ENCODE results near the gene KCNG2. TPM values are rescaled to one million over a fixed set of nuclear protein-coding genes. Genes with fewer than 3 reads are reported as not detected.

Gene KCNG2
- total RNA-seq, 2 experiments from 2014 or later = not detected

- ChIA-PET POLR2A (no interaction called here), CTCF (no interaction called here)
- DNase-seq = peak in 1 of 14 experiments; percentile 25
- H3K27ac ChIP-seq (ENCODE audit: low read depth in 1 of 2, low read length in 2 of 2) = no peak overlapping the region
- H3K4me3 ChIP-seq (ENCODE audit: low read length) = no peak overlapping the region
- H3K27ac Mint-ChIP-seq = no peak overlapping the region
- H3K4me3 Mint-ChIP-seq = no peak overlapping the region
- H3K36me3 Mint-ChIP-seq (ENCODE audit: low read depth) = no peaks in the 10 kb centered on the region
- TF ChIP-seq, protein P1, sequence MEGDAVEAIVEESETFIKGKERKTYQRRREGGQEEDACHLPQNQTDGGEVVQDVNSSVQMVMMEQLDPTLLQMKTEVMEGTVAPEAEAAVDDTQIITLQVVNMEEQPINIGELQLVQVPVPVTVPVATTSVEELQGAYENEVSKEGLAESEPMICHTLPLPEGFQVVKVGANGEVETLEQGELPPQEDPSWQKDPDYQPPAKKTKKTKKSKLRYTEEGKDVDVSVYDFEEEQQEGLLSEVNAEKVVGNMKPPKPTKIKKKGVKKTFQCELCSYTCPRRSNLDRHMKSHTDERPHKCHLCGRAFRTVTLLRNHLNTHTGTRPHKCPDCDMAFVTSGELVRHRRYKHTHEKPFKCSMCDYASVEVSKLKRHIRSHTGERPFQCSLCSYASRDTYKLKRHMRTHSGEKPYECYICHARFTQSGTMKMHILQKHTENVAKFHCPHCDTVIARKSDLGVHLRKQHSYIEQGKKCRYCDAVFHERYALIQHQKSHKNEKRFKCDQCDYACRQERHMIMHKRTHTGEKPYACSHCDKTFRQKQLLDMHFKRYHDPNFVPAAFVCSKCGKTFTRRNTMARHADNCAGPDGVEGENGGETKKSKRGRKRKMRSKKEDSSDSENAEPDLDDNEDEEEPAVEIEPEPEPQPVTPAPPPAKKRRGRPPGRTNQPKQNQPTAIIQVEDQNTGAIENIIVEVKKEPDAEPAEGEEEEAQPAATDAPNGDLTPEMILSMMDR (IDR thresholded peaks at IDR 0.05) = no peak
- H3K4me1 Mint-ChIP-seq (ENCODE audit: low read depth) = peaks cover 24% of the 10 kb centered on the region
- intact Hi-C loops (cut with DNase I, micrococcal nuclease) = no loop called here
- ATAC-seq (ENCODE audit: poor library complexity) = no peak
- H3K9me3 Mint-ChIP-seq = no peaks in the 10 kb centered on the region
- H3K27me3 ChIP-seq (ENCODE audit: control insufficient read depth in 1 of 2, insufficient read depth in 2 of 2, low read length in 2 of 2) = peaks cover 23 to 26% of the 10 kb centered on the region in 2 experiments
- peaks cover 0 to 18% of the 10 kb centered on the region in 2 experiments for H3K9me3 ChIP-seq (ENCODE audit: control insufficient read depth in 1 of 2, insufficient read depth in 1 of 2, low read length in 2 of 2)
- no peaks in the 10 kb centered on the region for H3K36me3 ChIP-seq (ENCODE audit: insufficient read depth, low read length)
- peaks cover 15% of the 10 kb centered on the region for H3K4me1 ChIP-seq (ENCODE audit: insufficient read depth, low read length)
- H3K27me3 Mint-ChIP-seq = peaks cover 25% of the 10 kb centered on the region
Observed at GRCh38 chr18:79802298-79802697, 4.6 kb downstream of the KCNG2 start.

DNA sequence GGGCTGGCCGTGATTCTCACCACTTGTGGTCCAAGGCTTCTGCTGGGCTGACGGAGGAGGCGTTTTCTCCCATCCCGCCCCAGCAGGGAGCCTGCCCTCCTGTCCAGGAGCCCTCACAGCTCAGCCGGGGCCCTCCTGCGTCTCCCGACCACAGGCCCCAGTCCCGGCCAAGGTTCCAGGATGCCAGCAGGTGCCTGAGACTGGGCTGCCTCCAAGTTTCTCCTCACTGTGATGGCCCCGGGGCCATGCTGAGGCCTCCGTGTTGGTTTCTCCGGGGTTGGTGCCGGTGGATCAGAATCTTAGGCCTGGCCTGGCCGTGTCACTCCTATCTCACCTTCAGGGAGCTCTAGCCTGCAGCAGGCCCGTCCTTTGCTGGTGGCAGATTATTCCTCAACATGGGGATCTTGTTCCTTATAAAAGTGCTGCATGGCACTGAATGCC, 5.9 kb downstream of the KCNG2 start:
- no peaks in the 10 kb centered on the region for H3K36me3 ChIP-seq (ENCODE audit: insufficient read depth, low read length)
- Mint-ChIP-seq H3K36me3 (ENCODE audit: low read depth) (no peaks in the 10 kb centered on the region), H3K27ac (no peak overlapping the region), H3K9me3 (no peaks in the 10 kb centered on the region), H3K4me1 (ENCODE audit: low read depth) (peaks cover 21% of the 10 kb centered on the region), H3K27me3 (peaks cover 21% of the 10 kb centered on the region), H3K4me3 (no peak overlapping the region)
- peaks cover 11% of the 10 kb centered on the region for H3K4me1 ChIP-seq (ENCODE audit: insufficient read depth, low read length)
- intact Hi-C loops (cut with DNase I, micrococcal nuclease) = no loop called here
- no peak overlapping the region for H3K27ac ChIP-seq (ENCODE audit: low read depth in 1 of 2, low read length in 2 of 2)
- POLR2A ChIA-PET = no interaction called here
- CTCF ChIA-PET = no interaction called here
- H3K4me3 ChIP-seq (ENCODE audit: low read length) = no peak overlapping the region
- H3K9me3 ChIP-seq (ENCODE audit: control insufficient read depth in 1 of 2, insufficient read depth in 1 of 2, low read length in 2 of 2) = peaks cover 0 to 18% of the 10 kb centered on the region in 2 experiments
- TF ChIP-seq, protein P1 (IDR thresholded peaks at IDR 0.05) = no peak
- DNase-seq (no peak), ATAC-seq (ENCODE audit: poor library complexity) (no peak)
- peaks cover 18 to 20% of the 10 kb centered on the region in 2 experiments for H3K27me3 ChIP-seq (ENCODE audit: control insufficient read depth in 1 of 2, insufficient read depth in 2 of 2, low read length in 2 of 2)

- DNase-seq (no peak), ATAC-seq (ENCODE audit: poor library complexity) (peak; percentile 59)
- no peak overlapping the region for H3K27ac Mint-ChIP-seq
- intact Hi-C loops (cut with DNase I, micrococcal nuclease) = no loop called here
- H3K36me3 Mint-ChIP-seq (ENCODE audit: low read depth) = no peaks in the 10 kb centered on the region
- Histone ChIP-seq H3K36me3 (ENCODE audit: insufficient read depth, low read length) (no peaks in the 10 kb centered on the region), H3K4me1 (ENCODE audit: insufficient read depth, low read length) (peaks cover 5% of the 10 kb centered on the region), H3K27me3 (ENCODE audit: control insufficient read depth in 1 of 2, insufficient read depth in 2 of 2, low read length in 2 of 2) (peaks cover 11 to 14% of the 10 kb centered on the region in 2 experiments), H3K4me3 (ENCODE audit: low read length) (no peak overlapping the region), H3K27ac (ENCODE audit: low read depth in 1 of 2, low read length in 2 of 2) (no peak overlapping the region), H3K9me3 (ENCODE audit: control insufficient read depth in 1 of 2, insufficient read depth in 1 of 2, low read length in 2 of 2) (peaks cover 0 to 12% of the 10 kb centered on the region in 2 experiments)
- TF ChIP-seq, protein P1 (IDR thresholded peaks at IDR 0.05) = no peak
- CTCF ChIA-PET = no interaction called here
- H3K27me3 Mint-ChIP-seq = peaks cover 17% of the 10 kb centered on the region
- H3K9me3 Mint-ChIP-seq = no peaks in the 10 kb centered on the region
- H3K4me1 Mint-ChIP-seq (ENCODE audit: low read depth) = peaks cover 20% of the 10 kb centered on the region
- POLR2A ChIA-PET = no interaction called here
- H3K4me3 Mint-ChIP-seq = no peak overlapping the region
Observed at GRCh38 chr18:79804130-79804787, 6.5 kb downstream of the KCNG2 start.

All from CD4-positive, alpha-beta T cell (primary cell).